ENCODE measurements around the gene DIP2A. TPM values are rescaled to one million over a fixed set of nuclear protein-coding genes. Genes with fewer than 3 reads are reported as not detected.

Gene DIP2A
- total RNA-seq, 5 donors from 2014 or later (not counting 1 experiment from before 2014, with no cell fraction given): 113 to 132 (median 128) TPM

DNA sequence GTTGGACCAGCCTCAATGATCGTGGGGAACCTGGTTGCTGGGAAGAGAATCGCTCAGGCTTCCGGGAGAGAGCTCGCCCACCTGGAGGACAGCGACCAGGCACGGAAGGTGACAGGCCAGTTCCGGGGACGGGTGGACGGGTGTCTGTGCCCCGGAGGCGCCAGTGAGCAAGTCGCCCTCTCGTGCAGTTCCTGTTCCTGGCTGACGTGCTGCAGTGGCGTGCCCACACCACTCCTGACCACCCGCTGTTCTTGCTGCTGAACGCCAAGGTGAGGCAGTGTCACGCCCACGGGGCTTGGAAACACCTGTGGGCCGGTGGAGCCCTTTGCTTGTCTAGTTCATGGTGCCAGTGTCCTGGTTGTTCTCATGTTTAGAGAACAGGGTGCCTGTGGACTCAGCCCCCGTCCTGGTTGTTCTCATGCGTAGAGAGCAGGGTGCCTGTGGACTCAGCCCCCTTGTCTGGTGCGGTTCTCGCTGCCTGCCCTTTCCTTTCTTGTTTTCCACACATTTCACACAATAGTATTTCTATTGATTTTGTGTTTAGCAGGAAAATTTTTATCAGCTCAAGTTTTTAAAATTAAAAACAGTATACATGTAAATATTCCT lies 93.0 kb downstream of the DIP2A start:
- H3K36me3 ChIP-seq (ENCODE audit: control insufficient read depth in 2 of 2, extremely low read depth in 1 of 2, insufficient read depth in 1 of 2, low read length in 1 of 2): peaks cover 3 to 41% of the 10 kb centered on the region in 2 donors
- peaks cover 50 to 69% of the 10 kb centered on the region in 2 experiments for H3K4me1 ChIP-seq (ENCODE audit: control insufficient read depth in 1 of 2, extremely low read depth in 1 of 2, insufficient read depth in 2 of 2, low read length in 2 of 2)
- ATAC-seq (replicated peaks in 1 of 4) (peak; percentile 9 to 26 (median 22)), DNase-seq (peak in 30 of 35 experiments; percentile 6 to 57 (median 31))
- ChIA-PET CTCF (interaction anchor here in 1 of 2 donors (0.8 to 3.6 kb wide), 10 partner anchors 8 to 93 kb away, joined by 3 to 25 read pairs (median 6); no protein-coding TSS in a partner anchor), POLR2A (interaction anchor here (0.9 to 1.6 kb wide), 7 partner anchors 9 to 93 kb away, joined by 3 to 5 read pairs (median 3); partner anchors contain the start of genes DIP2A (in 1 of the 2) and PRMT2 (in 1 of the 2))
- no peaks in the 10 kb centered on the region for H3K9me3 ChIP-seq
- H3K27ac ChIP-seq (ENCODE audit: low read length): peak overlapping the region; percentile 85
- peaks cover 0 to 4% (median 4%) of the 10 kb centered on the region in 3 donors for H3K9me3 Mint-ChIP-seq
- H3K27ac Mint-ChIP-seq: peak overlapping the region; percentile 97 to 99
- peak overlapping the region in 1 of 2 donors; percentile 14 for H3K4me3 ChIP-seq (ENCODE audit: control insufficient read depth in 1 of 2, extremely low read depth in 1 of 2, low read length in 1 of 2)
- no peaks in the 10 kb centered on the region for H3K27me3 Mint-ChIP-seq
- H3K36me3 Mint-ChIP-seq: peaks cover 47% of the 10 kb centered on the region
- 38% methylated on average over 20 of the region's 24 CpGs for WGBS (ENCODE audit: insufficient coverage)
- no peaks in the 10 kb centered on the region for H3K27me3 ChIP-seq (replicated peaks in 1 of 2; ENCODE audit: control insufficient read depth in 2 of 2, extremely low read depth in 1 of 2, insufficient read depth in 2 of 2, low read length in 1 of 2)
- peak overlapping the region; percentile 57 to 84 (median 72) for H3K4me3 Mint-ChIP-seq
- H3K4me1 Mint-ChIP-seq: peaks cover 77 to 82% (median 78%) of the 10 kb centered on the region in 3 donors

DNA sequence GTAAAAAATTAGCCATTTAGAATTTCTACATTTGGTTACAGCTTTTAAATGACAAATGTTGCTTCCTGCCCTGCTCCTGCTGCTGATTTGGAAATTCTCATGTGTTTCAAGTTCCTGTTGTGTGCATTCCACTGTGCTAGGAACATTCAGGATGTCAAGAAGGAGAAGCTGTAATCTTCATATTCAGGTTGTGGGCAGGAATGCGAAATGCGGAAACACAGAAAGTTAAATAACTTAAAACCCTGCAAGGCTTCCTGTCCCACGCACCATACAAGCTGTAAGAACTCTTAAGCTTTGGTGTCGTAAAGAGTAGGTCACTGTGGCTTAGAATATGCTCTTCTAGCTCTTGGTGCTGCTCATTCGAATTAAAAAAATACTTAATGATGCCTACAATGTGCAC lies 93.6 kb downstream of the DIP2A start:
- peaks cover 3 to 42% of the 10 kb centered on the region in 2 donors for H3K36me3 ChIP-seq (ENCODE audit: control insufficient read depth in 2 of 2, extremely low read depth in 1 of 2, insufficient read depth in 1 of 2, low read length in 1 of 2)
- no CpG with 5 or more reads among the region's 5 CpGs for WGBS (ENCODE audit: insufficient coverage)
- H3K27me3 ChIP-seq (replicated peaks in 1 of 2; ENCODE audit: control insufficient read depth in 2 of 2, extremely low read depth in 1 of 2, insufficient read depth in 2 of 2, low read length in 1 of 2): no peaks in the 10 kb centered on the region
- ATAC-seq (replicated peaks in 1 of 4) (peak; percentile 51 to 67 (median 56)), DNase-seq (peak in 24 of 35 experiments; percentile 12 to 68 (median 36))
- peaks cover 0 to 4% (median 4%) of the 10 kb centered on the region in 3 donors for H3K9me3 Mint-ChIP-seq
- peak overlapping the region; percentile 85 for H3K27ac ChIP-seq (ENCODE audit: low read length)
- no peak overlapping the region for H3K4me3 ChIP-seq (ENCODE audit: control insufficient read depth in 1 of 2, extremely low read depth in 1 of 2, low read length in 1 of 2)
- ChIA-PET POLR2A (interaction anchor here (0.9 to 1.6 kb wide), 6 partner anchors 9 to 94 kb away, joined by 3 to 5 read pairs (median 3); partner anchors contain the start of gene DIP2A (in 1 of the 2)), CTCF (interaction anchor here in 1 of 2 donors (0.9 to 3.6 kb wide), 8 partner anchors 8 to 93 kb away, joined by 3 to 25 read pairs (median 6); no protein-coding TSS in a partner anchor)
- H3K4me1 Mint-ChIP-seq: peaks cover 82 to 87% (median 83%) of the 10 kb centered on the region in 3 donors
- peak overlapping the region; percentile 97 to 99 for H3K27ac Mint-ChIP-seq
- H3K4me3 Mint-ChIP-seq: peak overlapping the region; percentile 41 to 84 (median 72)
- peaks cover 47% of the 10 kb centered on the region for H3K36me3 Mint-ChIP-seq
- no peaks in the 10 kb centered on the region for H3K9me3 ChIP-seq
- H3K27me3 Mint-ChIP-seq: no peaks in the 10 kb centered on the region
- peaks cover 52 to 75% of the 10 kb centered on the region in 2 experiments for H3K4me1 ChIP-seq (ENCODE audit: control insufficient read depth in 1 of 2, extremely low read depth in 1 of 2, insufficient read depth in 2 of 2, low read length in 2 of 2)

DNA sequence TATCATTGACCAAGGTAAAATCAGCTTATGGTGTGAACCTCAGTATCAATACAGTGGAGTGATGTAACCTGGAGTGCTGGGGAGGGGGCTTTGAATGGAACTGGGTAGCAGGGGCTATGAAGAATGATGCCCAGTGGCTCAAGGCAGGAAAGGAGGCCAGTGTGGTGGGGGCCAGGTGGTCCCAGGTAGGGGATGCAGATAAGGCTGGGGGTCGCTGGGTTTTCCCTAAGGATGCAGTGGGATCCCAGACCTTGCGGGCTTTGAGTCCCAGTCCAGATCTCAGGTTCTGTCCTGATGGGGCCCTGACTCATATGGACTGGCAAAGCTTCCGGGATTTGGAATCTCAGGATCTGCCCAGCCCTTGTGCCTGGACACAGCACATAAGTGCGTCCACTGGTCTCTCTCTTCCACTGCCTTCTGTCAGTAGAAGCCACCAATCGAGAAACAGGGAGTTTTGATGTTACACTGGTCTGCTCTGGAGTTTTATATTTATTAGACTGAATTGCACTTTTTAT lies 94.2 kb downstream of the DIP2A start:
- ChIA-PET CTCF (interaction anchor here in 1 of 2 donors (0.9 to 3.6 kb wide), 6 partner anchors 8 to 87 kb away, joined by 3 to 25 read pairs (median 6); no protein-coding TSS in a partner anchor), POLR2A (interaction anchor here in 1 of 2 donors (0.9 to 1.2 kb wide), 2 partner anchors 8 to 21 kb away, joined by 3 to 4 read pairs; no protein-coding TSS in a partner anchor)
- H3K27ac ChIP-seq (ENCODE audit: low read length): peak overlapping the region; percentile 85
- no peaks in the 10 kb centered on the region for H3K27me3 ChIP-seq (replicated peaks in 1 of 2; ENCODE audit: control insufficient read depth in 2 of 2, extremely low read depth in 1 of 2, insufficient read depth in 2 of 2, low read length in 1 of 2)
- DNase-seq (no peak), ATAC-seq (replicated peaks in 1 of 4) (no peak)
- peak overlapping the region in 1 of 2 donors; percentile 36 for H3K4me3 ChIP-seq (ENCODE audit: control insufficient read depth in 1 of 2, extremely low read depth in 1 of 2, low read length in 1 of 2)
- peaks cover 84 to 88% (median 85%) of the 10 kb centered on the region in 3 donors for H3K4me1 Mint-ChIP-seq
- H3K36me3 ChIP-seq (ENCODE audit: control insufficient read depth in 2 of 2, extremely low read depth in 1 of 2, insufficient read depth in 1 of 2, low read length in 1 of 2): peaks cover 3 to 42% of the 10 kb centered on the region in 2 donors
- 100% methylated on average over 4 of the region's 5 CpGs for WGBS (ENCODE audit: insufficient coverage)
- peaks cover 57 to 79% of the 10 kb centered on the region in 2 experiments for H3K4me1 ChIP-seq (ENCODE audit: control insufficient read depth in 1 of 2, extremely low read depth in 1 of 2, insufficient read depth in 2 of 2, low read length in 2 of 2)
- peak overlapping the region; percentile 97 to 99 for H3K27ac Mint-ChIP-seq
- no peaks in the 10 kb centered on the region for H3K9me3 ChIP-seq
- H3K36me3 Mint-ChIP-seq: peaks cover 43% of the 10 kb centered on the region
- peak overlapping the region in 2 of 3 donors; percentile 72 to 84 for H3K4me3 Mint-ChIP-seq
- no peaks in the 10 kb centered on the region for H3K27me3 Mint-ChIP-seq
- peaks cover 0 to 4% (median 4%) of the 10 kb centered on the region in 3 donors for H3K9me3 Mint-ChIP-seq

DNA sequence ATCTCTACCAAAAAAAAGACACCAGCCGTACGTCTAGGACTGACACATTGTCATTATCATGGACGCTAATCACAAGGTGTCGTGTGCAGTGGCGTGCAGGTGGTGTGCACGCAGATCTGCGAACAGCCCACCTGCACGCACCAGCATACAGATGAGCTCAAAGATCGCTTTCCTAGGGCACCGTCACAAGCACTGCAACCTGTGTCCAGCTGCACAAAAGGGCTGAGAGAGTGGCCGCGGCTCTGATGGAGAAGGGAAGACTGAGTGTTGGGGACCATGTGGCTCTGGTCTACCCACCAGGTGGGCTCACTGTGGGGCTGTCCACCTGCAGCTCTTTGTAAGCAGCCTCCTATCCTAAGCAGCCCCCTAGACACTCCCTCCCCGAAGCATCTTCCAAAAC lies 95.3 kb downstream of the DIP2A start:
- Histone ChIP-seq H3K9me3 (no peaks in the 10 kb centered on the region), H3K27ac (ENCODE audit: low read length) (peak overlapping the region; percentile 85), H3K4me3 (ENCODE audit: control insufficient read depth in 1 of 2, extremely low read depth in 1 of 2, low read length in 1 of 2) (no peak overlapping the region), H3K27me3 (replicated peaks in 1 of 2; ENCODE audit: control insufficient read depth in 2 of 2, extremely low read depth in 1 of 2, insufficient read depth in 2 of 2, low read length in 1 of 2) (no peaks in the 10 kb centered on the region), H3K36me3 (ENCODE audit: control insufficient read depth in 2 of 2, extremely low read depth in 1 of 2, insufficient read depth in 1 of 2, low read length in 1 of 2) (peaks cover 3 to 39% of the 10 kb centered on the region in 2 donors), H3K4me1 (ENCODE audit: control insufficient read depth in 1 of 2, extremely low read depth in 1 of 2, insufficient read depth in 2 of 2, low read length in 2 of 2) (peaks cover 66 to 88% of the 10 kb centered on the region in 2 experiments)
- ChIA-PET CTCF (no interaction called here), POLR2A (no interaction called here)
- H3K4me1 Mint-ChIP-seq: peaks cover 80 to 84% (median 83%) of the 10 kb centered on the region in 3 donors
- DNase-seq (no peak), ATAC-seq (replicated peaks in 1 of 4) (no peak)
- peak overlapping the region; percentile 97 to 99 for H3K27ac Mint-ChIP-seq
- H3K27me3 Mint-ChIP-seq: no peaks in the 10 kb centered on the region
- 96% methylated on average over 10 of the region's 13 CpGs for WGBS (ENCODE audit: insufficient coverage)
- peaks cover 35% of the 10 kb centered on the region for H3K36me3 Mint-ChIP-seq
- H3K4me3 Mint-ChIP-seq: peak overlapping the region in 1 of 3 donors; percentile 84
- H3K9me3 Mint-ChIP-seq: no peaks in the 10 kb centered on the region

DNA sequence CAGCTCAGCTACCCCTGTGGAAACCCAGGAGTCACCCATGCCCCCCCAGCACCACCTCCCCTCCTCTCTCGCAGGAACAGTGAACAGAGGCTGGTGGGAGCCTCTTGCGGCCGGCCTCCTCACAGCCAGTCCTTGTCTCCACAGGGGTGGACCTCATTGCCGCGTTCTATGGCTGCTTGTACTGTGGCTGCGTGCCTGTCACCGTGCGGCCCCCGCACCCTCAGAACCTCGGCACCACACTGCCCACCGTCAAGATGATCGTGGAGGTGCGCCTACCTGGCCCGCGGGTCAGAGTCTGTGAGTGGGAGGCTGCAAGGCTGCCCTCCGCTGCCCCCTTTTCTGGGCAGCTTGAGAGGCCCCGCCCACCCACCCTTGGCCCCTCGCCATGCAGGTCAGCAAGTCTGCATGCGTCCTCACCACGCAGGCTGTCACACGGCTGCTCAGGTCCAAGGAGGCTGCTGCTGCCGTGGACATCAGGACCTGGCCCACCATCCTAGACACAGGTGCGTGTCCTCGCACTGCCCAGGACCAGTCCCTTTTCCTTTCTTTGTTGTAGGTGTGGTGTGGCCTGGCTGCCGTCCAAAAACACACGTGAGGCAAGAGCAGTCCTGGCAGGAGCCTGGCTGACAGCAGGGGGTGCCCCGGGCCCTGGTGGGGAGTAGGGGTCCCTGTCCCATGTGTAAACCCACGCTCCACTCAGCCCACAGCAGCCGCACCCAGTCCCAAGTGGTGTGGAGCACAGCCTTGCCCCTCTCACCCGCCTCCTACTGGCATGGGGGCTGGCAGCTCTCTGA lies 95.9 kb downstream of the DIP2A start:
- DNase-seq (peak in 1 of 35 experiments; percentile 0), ATAC-seq (replicated peaks in 1 of 4) (no peak)
- peak overlapping the region; percentile 97 to 99 for H3K27ac Mint-ChIP-seq
- 95% methylated on average over 11 of the region's 30 CpGs for WGBS (ENCODE audit: insufficient coverage)
- CTCF ChIA-PET: no interaction called here
- H3K9me3 Mint-ChIP-seq: no peaks in the 10 kb centered on the region
- POLR2A ChIA-PET: no interaction called here
- H3K4me3 Mint-ChIP-seq: peak overlapping the region in 1 of 3 donors; percentile 84
- Histone ChIP-seq H3K9me3 (no peaks in the 10 kb centered on the region), H3K27ac (ENCODE audit: low read length) (no peak overlapping the region), H3K36me3 (ENCODE audit: control insufficient read depth in 2 of 2, extremely low read depth in 1 of 2, insufficient read depth in 1 of 2, low read length in 1 of 2) (peaks cover 3 to 39% of the 10 kb centered on the region in 2 donors), H3K4me3 (ENCODE audit: control insufficient read depth in 1 of 2, extremely low read depth in 1 of 2, low read length in 1 of 2) (no peak overlapping the region), H3K4me1 (ENCODE audit: control insufficient read depth in 1 of 2, extremely low read depth in 1 of 2, insufficient read depth in 2 of 2, low read length in 2 of 2) (peaks cover 67 to 92% of the 10 kb centered on the region in 2 experiments), H3K27me3 (replicated peaks in 1 of 2; ENCODE audit: control insufficient read depth in 2 of 2, extremely low read depth in 1 of 2, insufficient read depth in 2 of 2, low read length in 1 of 2) (no peaks in the 10 kb centered on the region)
- no peaks in the 10 kb centered on the region for H3K27me3 Mint-ChIP-seq
- H3K4me1 Mint-ChIP-seq: peaks cover 82 to 84% (median 83%) of the 10 kb centered on the region in 3 donors
- peaks cover 34% of the 10 kb centered on the region for H3K36me3 Mint-ChIP-seq

All from T-cell (primary cell).